Naive thymus-derived CD8-positive, alpha-beta T cell (primary cell): ENCODE measurements around the gene KIAA0319L. TPM values are rescaled to one million over a fixed set of nuclear protein-coding genes. Genes with fewer than 3 reads are reported as not detected.

Experiments used
- ATAC-seq, 2 donors: fragments of 150-1000 bp; cut with Tn5 transposase in 1 of 2; sonication (Bioruptor Pico), chemical (Tn5 transposase) in 1 of 2; 1 replicate in 1 of 2; 2 replicates in 1 of 2; pipeline ENCODE4 v1.10.0; 2021; ENCODE audit warnings: mild to moderate bottlenecking in 2 of 2, moderate library complexity in 2 of 2
- POLR2A ChIA-PET: fragments of 350-600 bp; sonication (Branson Sonifier 250); formaldehyde crosslinking; loops from one replicate; lab custom pipeline; 2021; ENCODE audit warnings: antibody characterized with exemption; lab: Charles Lee
- DNase-seq, 10 donors: peaks; one replicate each; pipeline versions ENCODE4 v3.0.0 to v3.0.0-alpha.2; 2020 to 2022
- H3K27ac Mint-ChIP-seq, 10 donors: one replicate each; pipeline ENCODE4 v1.8.0; 2020 to 2022; ENCODE audit warnings: mild to moderate bottlenecking in 10 of 10, mixed read lengths in 10 of 10, moderate library complexity in 4 of 10, inconsistent platforms in 1 of 10
- H3K27me3 Mint-ChIP-seq, 5 donors: one replicate each; pipeline ENCODE4 v1.8.0; 2021 to 2022; ENCODE audit warnings: mixed read lengths in 5 of 5
- H3K36me3 Mint-ChIP-seq, 3 donors: one replicate each; pipeline ENCODE4 v1.8.0; 2020 to 2022; ENCODE audit warnings: mixed read lengths in 3 of 3, mild to moderate bottlenecking in 2 of 3, inconsistent platforms in 1 of 3
- H3K4me1 Mint-ChIP-seq, 4 donors: one replicate each; pipeline ENCODE4 v1.8.0; 2021 to 2022; ENCODE audit warnings: mixed read lengths in 4 of 4
- H3K4me3 Mint-ChIP-seq, 10 donors: one replicate each; pipeline ENCODE4 v1.8.0; 2020 to 2022; ENCODE audit warnings: mild to moderate bottlenecking in 10 of 10, mixed read lengths in 10 of 10, moderate library complexity in 6 of 10, inconsistent platforms in 1 of 10
- H3K9me3 Mint-ChIP-seq, 9 donors: one replicate each; pipeline ENCODE4 v1.8.0; 2020 to 2022; ENCODE audit warnings: mixed read lengths in 9 of 9, mild to moderate bottlenecking in 3 of 9, inconsistent platforms in 1 of 9, moderate library complexity in 1 of 9
- polyA plus RNA-seq, 3 donors: library from polyadenylated mRNA; unstranded; fragments of 300-500 nt; fragmentation: Illumina TruSeq; gene quantifications; one replicate each; pipeline ENCODE4 v1.2.3, GENCODE V29; 2021
- total RNA-seq, 8 experiments: library from RNA in 2 of 8; stranded (reverse) in 2 of 8; gene quantifications; one replicate each; pipeline ENCODE4 v1.2.3 and lab custom pipeline; 2021 to 2026

KIAA0319L gene
- total and polyA plus RNA-seq, 5 experiments from 2014 or later = 16.0 to 71.1 (median 25.2) TPM

GRCh38 chr1:35539073-35539823 lies 18.0 kb downstream of the KIAA0319L start:
- no peaks in the 10 kb centered on the region for H3K27me3 Mint-ChIP-seq
- POLR2A ChIA-PET = interaction anchor here (1.3 to 4.3 kb wide), 3 partner anchors 18 to 33 kb away, joined by 3 to 22 read pairs (median 11); partner anchors contain the start of genes KIAA0319L and NCDN
- H3K9me3 Mint-ChIP-seq = no peaks in the 10 kb centered on the region
- ATAC-seq (peak; percentile 97 to 98), DNase-seq (peak in 8 of 10 donors; percentile 22 to 88 (median 70))
- H3K36me3 Mint-ChIP-seq = peaks cover 0 to 10% (median 2%) of the 10 kb centered on the region in 3 donors
- peak overlapping the region; percentile 84 to 98 (median 96) for H3K27ac Mint-ChIP-seq
- peak overlapping the region; percentile 54 to 85 (median 79) for H3K4me3 Mint-ChIP-seq
- H3K4me1 Mint-ChIP-seq = peaks cover 48 to 89% (median 87%) of the 10 kb centered on the region in 4 donors

- Mint-ChIP-seq H3K9me3 (no peaks in the 10 kb centered on the region), H3K4me3 (peak overlapping the region in 8 of 10 donors; percentile 25 to 82 (median 64)), H3K27me3 (no peaks in the 10 kb centered on the region), H3K27ac (peak overlapping the region; percentile 84 to 97 (median 93)), H3K36me3 (peaks cover 0 to 11% (median 3%) of the 10 kb centered on the region in 3 donors), H3K4me1 (peaks cover 45 to 87% (median 86%) of the 10 kb centered on the region in 4 donors)
- DNase-seq (no peak), ATAC-seq (no peak)
- POLR2A ChIA-PET = interaction anchor here (0.6 to 4.3 kb wide), 7 partner anchors 19 to 232 kb away, joined by 3 to 22 read pairs (median 4); partner anchors contain the start of genes CLSPN, KIAA0319L and NCDN
These were observed 19.4 kb downstream of the KIAA0319L start for GRCh38 chr1:35537806-35538205.

GRCh38 chr1:35536556-35537162 lies 20.5 kb downstream of the KIAA0319L start:
- peaks cover 43 to 81% (median 75%) of the 10 kb centered on the region in 4 donors for H3K4me1 Mint-ChIP-seq
- POLR2A ChIA-PET = interaction anchor here (0.7 to 4.3 kb wide), 3 partner anchors 20 to 218 kb away, joined by 3 to 22 read pairs (median 4); partner anchors contain the start of genes KIAA0319L and NCDN
- peak overlapping the region; percentile 45 to 97 (median 88) for H3K27ac Mint-ChIP-seq
- no peaks in the 10 kb centered on the region for H3K27me3 Mint-ChIP-seq
- DNase-seq = peak in 2 of 10 donors; percentile 31 to 36
- no peaks in the 10 kb centered on the region for H3K9me3 Mint-ChIP-seq
- H3K36me3 Mint-ChIP-seq = peaks cover 0 to 20% (median 3%) of the 10 kb centered on the region in 3 donors
- peak overlapping the region in 9 of 10 donors; percentile 9 to 82 (median 49) for H3K4me3 Mint-ChIP-seq
- peak in 1 of 2 donors; percentile 28 for ATAC-seq

- H3K36me3 Mint-ChIP-seq = peaks cover 5 to 27% (median 10%) of the 10 kb centered on the region in 3 donors
- no peak for DNase-seq
- H3K4me1 Mint-ChIP-seq = peaks cover 43 to 70% (median 63%) of the 10 kb centered on the region in 4 donors
- POLR2A ChIA-PET = interaction anchor here (0.6 to 0.7 kb wide), 2 partner anchors 8 to 34 kb away, joined by 4 read pairs; no protein-coding TSS in a partner anchor
- no peak overlapping the region for H3K4me3 Mint-ChIP-seq
- ATAC-seq = no peak
- H3K27ac Mint-ChIP-seq = peak overlapping the region in 5 of 10 donors; percentile 36 to 97 (median 95)
- H3K9me3 Mint-ChIP-seq = peaks cover 0 to 5% (median under 1%) of the 10 kb centered on the region in 9 donors
- H3K27me3 Mint-ChIP-seq = no peaks in the 10 kb centered on the region
These were observed 22.0 kb downstream of the KIAA0319L start for GRCh38 chr1:35535243-35535642.

- peak overlapping the region in 4 of 10 donors; percentile 44 to 67 (median 58) for H3K27ac Mint-ChIP-seq
- no peak for ATAC-seq
- H3K4me1 Mint-ChIP-seq = peaks cover 31 to 53% (median 47%) of the 10 kb centered on the region in 4 donors
- H3K4me3 Mint-ChIP-seq = no peak overlapping the region
- no peak for DNase-seq
- H3K27me3 Mint-ChIP-seq = no peaks in the 10 kb centered on the region
- peaks cover 0 to 13% (median 1%) of the 10 kb centered on the region in 9 donors for H3K9me3 Mint-ChIP-seq
- H3K36me3 Mint-ChIP-seq = peaks cover 15 to 33% (median 23%) of the 10 kb centered on the region in 3 donors
- POLR2A ChIA-PET = no interaction called here
These were observed 23.6 kb downstream of the KIAA0319L start for GRCh38 chr1:35533586-35533985.

- peaks cover 15 to 33% (median 27%) of the 10 kb centered on the region in 3 donors for H3K36me3 Mint-ChIP-seq
- no peak for ATAC-seq
These were observed 24.5 kb downstream of the KIAA0319L start for GRCh38 chr1:35532497-35533223.

GRCh38 chr1:35531368-35531767 lies 25.8 kb downstream of the KIAA0319L start:
- POLR2A ChIA-PET = no interaction called here

More at GRCh38 chr1:35532497-35533223, 24.5 kb downstream of the KIAA0319L start:
- no peak for DNase-seq
- no peaks in the 10 kb centered on the region for H3K27me3 Mint-ChIP-seq
- no peak overlapping the region for H3K4me3 Mint-ChIP-seq
- POLR2A ChIA-PET = interaction anchor here (0.7 kb wide), 1 partner anchor 33 kb away, joined by 3 read pairs; no protein-coding TSS in a partner anchor
- H3K9me3 Mint-ChIP-seq = peaks cover 0 to 15% (median 1%) of the 10 kb centered on the region in 9 donors
- peaks cover 27 to 48% (median 40%) of the 10 kb centered on the region in 4 donors for H3K4me1 Mint-ChIP-seq
- no peak overlapping the region for H3K27ac Mint-ChIP-seq

GRCh38 chr1:35530946-35531345 lies 26.3 kb downstream of the KIAA0319L start:
- Mint-ChIP-seq H3K36me3 (peaks cover 15 to 33% (median 29%) of the 10 kb centered on the region in 3 donors), H3K4me3 (no peak overlapping the region), H3K27me3 (no peaks in the 10 kb centered on the region), H3K4me1 (peaks cover 16 to 30% (median 23%) of the 10 kb centered on the region in 4 donors), H3K9me3 (peaks cover 0 to 23% (median 1%) of the 10 kb centered on the region in 9 donors), H3K27ac (no peak overlapping the region)
- DNase-seq = no peak
- POLR2A ChIA-PET = no interaction called here
- ATAC-seq = no peak

More at GRCh38 chr1:35531368-35531767, 25.8 kb downstream of the KIAA0319L start:
- Mint-ChIP-seq H3K4me1 (peaks cover 20 to 35% (median 27%) of the 10 kb centered on the region in 4 donors), H3K27me3 (no peaks in the 10 kb centered on the region), H3K9me3 (peaks cover 0 to 23% (median 1%) of the 10 kb centered on the region in 9 donors), H3K36me3 (peaks cover 15 to 33% (median 29%) of the 10 kb centered on the region in 3 donors), H3K4me3 (no peak overlapping the region), H3K27ac (no peak overlapping the region)
- ATAC-seq (no peak), DNase-seq (no peak)

- peaks cover 0 to 27% (median 1%) of the 10 kb centered on the region in 9 donors for H3K9me3 Mint-ChIP-seq
- no peaks in the 10 kb centered on the region for H3K27me3 Mint-ChIP-seq
- no peak for DNase-seq
- H3K27ac Mint-ChIP-seq = peak overlapping the region in 2 of 10 donors; percentile 9 to 27
- no peak overlapping the region for H3K4me3 Mint-ChIP-seq
- ATAC-seq = no peak
- H3K36me3 Mint-ChIP-seq = peaks cover 15 to 33% (median 33%) of the 10 kb centered on the region in 3 donors
- POLR2A ChIA-PET = no interaction called here
- H3K4me1 Mint-ChIP-seq = peaks cover 13 to 23% (median 15%) of the 10 kb centered on the region in 4 donors
These were observed 27.0 kb downstream of the KIAA0319L start for GRCh38 chr1:35530168-35530567.

- Mint-ChIP-seq H3K4me3 (no peak overlapping the region), H3K36me3 (peaks cover 3 to 23% (median 9%) of the 10 kb centered on the region in 3 donors), H3K27me3 (no peaks in the 10 kb centered on the region), H3K4me1 (peaks cover 9 to 20% (median 12%) of the 10 kb centered on the region in 4 donors), H3K9me3 (peaks cover 0 to 21% (median 0%) of the 10 kb centered on the region in 9 donors), H3K27ac (no peak overlapping the region)
- POLR2A ChIA-PET = no interaction called here
- ATAC-seq (no peak), DNase-seq (no peak)
These were observed 33.1 kb downstream of the KIAA0319L start for GRCh38 chr1:35524106-35524505.

GRCh38 chr1:35519432-35519831 lies 37.8 kb downstream of the KIAA0319L start:
- Mint-ChIP-seq H3K36me3 (peaks cover 27 to 38% (median 28%) of the 10 kb centered on the region in 3 donors), H3K4me1 (peaks cover 18 to 39% (median 28%) of the 10 kb centered on the region in 4 donors), H3K9me3 (peaks cover 5 to 38% (median 22%) of the 10 kb centered on the region in 9 donors), H3K27ac (peak overlapping the region in 8 of 10 donors; percentile 34 to 84 (median 59)), H3K27me3 (no peaks in the 10 kb centered on the region), H3K4me3 (peak overlapping the region in 1 of 10 donors; percentile 14)
- DNase-seq (no peak), ATAC-seq (no peak)
- POLR2A ChIA-PET = interaction anchor here (0.7 kb wide), 1 partner anchor 23 kb away, joined by 3 read pairs; no protein-coding TSS in a partner anchor
